GM23338 (cell line): Measurements from ENCODE around the gene DMD.

Experiments
- CREB1 ChIP-seq: fragments of 250-450 bp; sonication (Bioruptor Pico); IDR thresholded peaks from 2 replicates; pipeline ENCODE4 v1.5.0; 2020; ENCODE audit warnings: low read depth, mild to moderate bottlenecking, moderate library complexity
- EZH2 ChIP-seq: fragments of 200-600 bp; sonication (generic); IDR thresholded peaks from one replicate; pipeline ENCODE4 v1.8.0; 2017; ENCODE audit warnings: antibody characterized with exemption, mild to moderate bottlenecking, low read depth; ENCODE audit not compliant: unreplicated experiment
- EZH2phosphoT487 ChIP-seq: fragments of 200-600 bp; sonication (generic); IDR thresholded peaks from one replicate; pipeline ENCODE4 v1.8.1; 2018; ENCODE audit warnings: antibody characterized with exemption; ENCODE audit not compliant: unreplicated experiment
- JUNB ChIP-seq: IDR thresholded peaks from one replicate; pipeline ENCODE4 v1.6.1; 2016; ENCODE audit warnings: antibody characterized with exemption; ENCODE audit not compliant: unreplicated experiment
- NANOG ChIP-seq: IDR thresholded peaks from 2 replicates; pipeline ENCODE4 v1.6.1; 2016; ENCODE audit warnings: antibody characterized with exemption, borderline replicate concordance
- POLR2AphosphoS5 ChIP-seq: IDR thresholded peaks from 2 replicates; pipeline ENCODE4 v1.6.1; 2016; ENCODE audit warnings: antibody characterized with exemption, low read depth
- STAT1 ChIP-seq: IDR thresholded peaks from one replicate; pipeline ENCODE4 v1.6.1; 2016; ENCODE audit warnings: antibody characterized with exemption; ENCODE audit not compliant: unreplicated experiment
- ZNF114 ChIP-seq: fragments of 250-450 bp; sonication (Bioruptor Pico); IDR thresholded peaks from 2 replicates; pipeline ENCODE4 v1.5.0; 2020; ENCODE audit warnings: mild to moderate bottlenecking, moderate library complexity
- TF ChIP-seq, protein P1 (sequence below), 2 experiments: fragments of 200-600 bp in 1 of 2; sonication (generic) in 1 of 2; conservative IDR thresholded peaks; 2 replicates each; pipeline versions ENCODE4 v1.5.1 to v1.6.1; 2016 to 2017; ENCODE audit warnings: antibody characterized with exemption in 2 of 2, low read depth in 2 of 2, mild to moderate bottlenecking in 2 of 2, moderate library complexity in 1 of 2
- TF ChIP-seq, protein P2 (sequence below): IDR thresholded peaks from one replicate; pipeline ENCODE4 v1.6.1; 2018; ENCODE audit warnings: antibody characterized with exemption; ENCODE audit not compliant: unreplicated experiment
- TF ChIP-seq, protein P3 (sequence below): IDR thresholded peaks from 2 replicates; pipeline ENCODE4 v1.6.1; 2016; ENCODE audit warnings: antibody characterized with exemption
- TF ChIP-seq, protein P4 (sequence below): fragments of 250-450 bp; sonication (Bioruptor Pico); IDR thresholded peaks from 2 replicates; pipeline ENCODE4 v1.5.0; 2020; ENCODE audit warnings: mild to moderate bottlenecking, moderate library complexity

DNA sequence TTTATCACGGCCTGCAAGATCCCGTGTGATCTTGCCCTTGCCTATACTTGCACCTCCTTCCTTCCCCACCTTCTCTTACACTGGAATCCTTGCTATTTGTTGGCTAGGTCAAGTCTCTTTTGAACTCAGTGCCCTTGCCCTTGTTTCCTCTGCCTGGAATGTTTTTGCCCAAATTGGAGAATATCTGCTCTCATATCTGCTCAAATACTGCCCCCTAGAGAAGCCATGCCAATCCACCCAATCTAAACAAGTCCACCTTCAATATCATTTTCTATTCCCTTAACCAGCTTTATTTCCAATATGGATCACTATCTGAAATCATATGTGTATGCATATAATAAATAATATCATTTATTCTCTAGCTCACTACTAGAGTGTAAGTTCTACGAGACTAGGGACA lies 1095.3 kb downstream of the DMD start:
- no peak for TF ChIP-seq EZH2
- TF ChIP-seq, protein P1, sequence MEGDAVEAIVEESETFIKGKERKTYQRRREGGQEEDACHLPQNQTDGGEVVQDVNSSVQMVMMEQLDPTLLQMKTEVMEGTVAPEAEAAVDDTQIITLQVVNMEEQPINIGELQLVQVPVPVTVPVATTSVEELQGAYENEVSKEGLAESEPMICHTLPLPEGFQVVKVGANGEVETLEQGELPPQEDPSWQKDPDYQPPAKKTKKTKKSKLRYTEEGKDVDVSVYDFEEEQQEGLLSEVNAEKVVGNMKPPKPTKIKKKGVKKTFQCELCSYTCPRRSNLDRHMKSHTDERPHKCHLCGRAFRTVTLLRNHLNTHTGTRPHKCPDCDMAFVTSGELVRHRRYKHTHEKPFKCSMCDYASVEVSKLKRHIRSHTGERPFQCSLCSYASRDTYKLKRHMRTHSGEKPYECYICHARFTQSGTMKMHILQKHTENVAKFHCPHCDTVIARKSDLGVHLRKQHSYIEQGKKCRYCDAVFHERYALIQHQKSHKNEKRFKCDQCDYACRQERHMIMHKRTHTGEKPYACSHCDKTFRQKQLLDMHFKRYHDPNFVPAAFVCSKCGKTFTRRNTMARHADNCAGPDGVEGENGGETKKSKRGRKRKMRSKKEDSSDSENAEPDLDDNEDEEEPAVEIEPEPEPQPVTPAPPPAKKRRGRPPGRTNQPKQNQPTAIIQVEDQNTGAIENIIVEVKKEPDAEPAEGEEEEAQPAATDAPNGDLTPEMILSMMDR (conservative IDR thresholded peaks at IDR 0.05; ENCODE audit: low read depth in 2 of 2) = peak; percentile 50 to 52
- no peak for TF ChIP-seq POLR2AphosphoS5
- TF ChIP-seq JUNB = no peak
- TF ChIP-seq CREB1 (CRISPR knock-in tag) = no peak
- TF ChIP-seq, protein P2, sequence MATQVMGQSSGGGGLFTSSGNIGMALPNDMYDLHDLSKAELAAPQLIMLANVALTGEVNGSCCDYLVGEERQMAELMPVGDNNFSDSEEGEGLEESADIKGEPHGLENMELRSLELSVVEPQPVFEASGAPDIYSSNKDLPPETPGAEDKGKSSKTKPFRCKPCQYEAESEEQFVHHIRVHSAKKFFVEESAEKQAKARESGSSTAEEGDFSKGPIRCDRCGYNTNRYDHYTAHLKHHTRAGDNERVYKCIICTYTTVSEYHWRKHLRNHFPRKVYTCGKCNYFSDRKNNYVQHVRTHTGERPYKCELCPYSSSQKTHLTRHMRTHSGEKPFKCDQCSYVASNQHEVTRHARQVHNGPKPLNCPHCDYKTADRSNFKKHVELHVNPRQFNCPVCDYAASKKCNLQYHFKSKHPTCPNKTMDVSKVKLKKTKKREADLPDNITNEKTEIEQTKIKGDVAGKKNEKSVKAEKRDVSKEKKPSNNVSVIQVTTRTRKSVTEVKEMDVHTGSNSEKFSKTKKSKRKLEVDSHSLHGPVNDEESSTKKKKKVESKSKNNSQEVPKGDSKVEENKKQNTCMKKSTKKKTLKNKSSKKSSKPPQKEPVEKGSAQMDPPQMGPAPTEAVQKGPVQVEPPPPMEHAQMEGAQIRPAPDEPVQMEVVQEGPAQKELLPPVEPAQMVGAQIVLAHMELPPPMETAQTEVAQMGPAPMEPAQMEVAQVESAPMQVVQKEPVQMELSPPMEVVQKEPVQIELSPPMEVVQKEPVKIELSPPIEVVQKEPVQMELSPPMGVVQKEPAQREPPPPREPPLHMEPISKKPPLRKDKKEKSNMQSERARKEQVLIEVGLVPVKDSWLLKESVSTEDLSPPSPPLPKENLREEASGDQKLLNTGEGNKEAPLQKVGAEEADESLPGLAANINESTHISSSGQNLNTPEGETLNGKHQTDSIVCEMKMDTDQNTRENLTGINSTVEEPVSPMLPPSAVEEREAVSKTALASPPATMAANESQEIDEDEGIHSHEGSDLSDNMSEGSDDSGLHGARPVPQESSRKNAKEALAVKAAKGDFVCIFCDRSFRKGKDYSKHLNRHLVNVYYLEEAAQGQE = no peak
- TF ChIP-seq, protein P3, sequence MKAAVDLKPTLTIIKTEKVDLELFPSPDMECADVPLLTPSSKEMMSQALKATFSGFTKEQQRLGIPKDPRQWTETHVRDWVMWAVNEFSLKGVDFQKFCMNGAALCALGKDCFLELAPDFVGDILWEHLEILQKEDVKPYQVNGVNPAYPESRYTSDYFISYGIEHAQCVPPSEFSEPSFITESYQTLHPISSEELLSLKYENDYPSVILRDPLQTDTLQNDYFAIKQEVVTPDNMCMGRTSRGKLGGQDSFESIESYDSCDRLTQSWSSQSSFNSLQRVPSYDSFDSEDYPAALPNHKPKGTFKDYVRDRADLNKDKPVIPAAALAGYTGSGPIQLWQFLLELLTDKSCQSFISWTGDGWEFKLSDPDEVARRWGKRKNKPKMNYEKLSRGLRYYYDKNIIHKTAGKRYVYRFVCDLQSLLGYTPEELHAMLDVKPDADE = no peak
- TF ChIP-seq NANOG = no peak
- TF ChIP-seq EZH2phosphoT487 = no peak
- TF ChIP-seq, protein P4, sequence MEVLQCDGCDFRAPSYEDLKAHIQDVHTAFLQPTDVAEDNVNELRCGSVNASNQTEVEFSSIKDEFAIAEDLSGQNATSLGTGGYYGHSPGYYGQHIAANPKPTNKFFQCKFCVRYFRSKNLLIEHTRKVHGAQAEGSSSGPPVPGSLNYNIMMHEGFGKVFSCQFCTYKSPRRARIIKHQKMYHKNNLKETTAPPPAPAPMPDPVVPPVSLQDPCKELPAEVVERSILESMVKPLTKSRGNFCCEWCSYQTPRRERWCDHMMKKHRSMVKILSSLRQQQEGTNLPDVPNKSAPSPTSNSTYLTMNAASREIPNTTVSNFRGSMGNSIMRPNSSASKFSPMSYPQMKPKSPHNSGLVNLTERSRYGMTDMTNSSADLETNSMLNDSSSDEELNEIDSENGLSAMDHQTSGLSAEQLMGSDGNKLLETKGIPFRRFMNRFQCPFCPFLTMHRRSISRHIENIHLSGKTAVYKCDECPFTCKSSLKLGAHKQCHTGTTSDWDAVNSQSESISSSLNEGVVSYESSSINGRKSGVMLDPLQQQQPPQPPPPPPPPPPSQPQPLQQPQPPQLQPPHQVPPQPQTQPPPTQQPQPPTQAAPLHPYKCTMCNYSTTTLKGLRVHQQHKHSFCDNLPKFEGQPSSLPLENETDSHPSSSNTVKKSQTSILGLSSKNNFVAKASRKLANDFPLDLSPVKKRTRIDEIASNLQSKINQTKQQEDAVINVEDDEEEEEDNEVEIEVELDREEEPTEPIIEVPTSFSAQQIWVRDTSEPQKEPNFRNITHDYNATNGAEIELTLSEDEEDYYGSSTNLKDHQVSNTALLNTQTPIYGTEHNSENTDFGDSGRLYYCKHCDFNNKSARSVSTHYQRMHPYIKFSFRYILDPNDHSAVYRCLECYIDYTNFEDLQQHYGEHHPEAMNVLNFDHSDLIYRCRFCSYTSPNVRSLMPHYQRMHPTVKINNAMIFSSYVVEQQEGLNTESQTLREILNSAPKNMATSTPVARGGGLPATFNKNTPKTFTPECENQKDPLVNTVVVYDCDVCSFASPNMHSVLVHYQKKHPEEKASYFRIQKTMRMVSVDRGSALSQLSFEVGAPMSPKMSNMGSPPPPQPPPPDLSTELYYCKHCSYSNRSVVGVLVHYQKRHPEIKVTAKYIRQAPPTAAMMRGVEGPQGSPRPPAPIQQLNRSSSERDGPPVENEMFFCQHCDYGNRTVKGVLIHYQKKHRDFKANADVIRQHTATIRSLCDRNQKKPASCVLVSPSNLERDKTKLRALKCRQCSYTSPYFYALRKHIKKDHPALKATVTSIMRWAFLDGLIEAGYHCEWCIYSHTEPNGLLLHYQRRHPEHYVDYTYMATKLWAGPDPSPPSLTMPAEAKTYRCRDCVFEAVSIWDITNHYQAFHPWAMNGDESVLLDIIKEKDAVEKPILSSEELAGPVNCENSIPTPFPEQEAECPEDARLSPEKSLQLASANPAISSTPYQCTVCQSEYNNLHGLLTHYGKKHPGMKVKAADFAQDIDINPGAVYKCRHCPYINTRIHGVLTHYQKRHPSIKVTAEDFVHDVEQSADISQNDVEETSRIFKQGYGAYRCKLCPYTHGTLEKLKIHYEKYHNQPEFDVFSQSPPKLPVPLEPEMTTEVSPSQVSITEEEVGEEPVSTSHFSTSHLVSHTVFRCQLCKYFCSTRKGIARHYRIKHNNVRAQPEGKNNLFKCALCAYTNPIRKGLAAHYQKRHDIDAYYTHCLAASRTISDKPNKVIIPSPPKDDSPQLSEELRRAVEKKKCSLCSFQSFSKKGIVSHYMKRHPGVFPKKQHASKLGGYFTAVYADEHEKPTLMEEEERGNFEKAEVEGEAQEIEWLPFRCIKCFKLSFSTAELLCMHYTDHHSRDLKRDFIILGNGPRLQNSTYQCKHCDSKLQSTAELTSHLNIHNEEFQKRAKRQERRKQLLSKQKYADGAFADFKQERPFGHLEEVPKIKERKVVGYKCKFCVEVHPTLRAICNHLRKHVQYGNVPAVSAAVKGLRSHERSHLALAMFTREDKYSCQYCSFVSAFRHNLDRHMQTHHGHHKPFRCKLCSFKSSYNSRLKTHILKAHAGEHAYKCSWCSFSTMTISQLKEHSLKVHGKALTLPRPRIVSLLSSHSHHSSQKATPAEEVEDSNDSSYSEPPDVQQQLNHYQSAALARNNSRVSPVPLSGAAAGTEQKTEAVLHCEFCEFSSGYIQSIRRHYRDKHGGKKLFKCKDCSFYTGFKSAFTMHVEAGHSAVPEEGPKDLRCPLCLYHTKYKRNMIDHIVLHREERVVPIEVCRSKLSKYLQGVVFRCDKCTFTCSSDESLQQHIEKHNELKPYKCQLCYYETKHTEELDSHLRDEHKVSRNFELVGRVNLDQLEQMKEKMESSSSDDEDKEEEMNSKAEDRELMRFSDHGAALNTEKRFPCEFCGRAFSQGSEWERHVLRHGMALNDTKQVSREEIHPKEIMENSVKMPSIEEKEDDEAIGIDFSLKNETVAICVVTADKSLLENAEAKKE (CRISPR knock-in tag) = no peak
- no peak for TF ChIP-seq ZNF114
- TF ChIP-seq STAT1 = no peak
